ENCODE results near the gene ITPR1.
"Not testable (repeated sequence)": the region's sequence is repeated elsewhere in the genome, so short reads cannot be mapped to it uniquely, and the experiment has no call there.

ITPR1 gene

DNA sequence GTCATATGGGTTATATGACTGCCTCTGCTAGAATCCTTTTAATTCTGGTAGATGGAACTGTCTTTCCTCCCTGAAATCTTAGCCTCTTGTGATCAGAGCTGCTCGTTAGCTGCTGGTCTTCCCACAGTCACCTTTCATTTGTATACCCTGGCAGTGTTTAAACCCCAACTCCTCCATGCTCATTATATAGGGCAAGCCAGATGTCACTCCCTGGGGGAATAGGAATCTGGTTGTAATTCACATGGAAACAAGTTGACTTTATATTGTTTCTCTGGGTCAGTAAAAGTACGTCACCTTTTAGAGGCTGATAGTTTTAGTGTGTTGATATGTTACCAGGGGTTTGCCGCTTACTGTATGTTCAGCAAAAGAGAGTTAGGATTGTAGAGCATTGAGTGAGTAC is 103.5 kb downstream of the ITPR1 start:
- no peak for DNase-seq (ENCODE audit: low read depth)

DNA sequence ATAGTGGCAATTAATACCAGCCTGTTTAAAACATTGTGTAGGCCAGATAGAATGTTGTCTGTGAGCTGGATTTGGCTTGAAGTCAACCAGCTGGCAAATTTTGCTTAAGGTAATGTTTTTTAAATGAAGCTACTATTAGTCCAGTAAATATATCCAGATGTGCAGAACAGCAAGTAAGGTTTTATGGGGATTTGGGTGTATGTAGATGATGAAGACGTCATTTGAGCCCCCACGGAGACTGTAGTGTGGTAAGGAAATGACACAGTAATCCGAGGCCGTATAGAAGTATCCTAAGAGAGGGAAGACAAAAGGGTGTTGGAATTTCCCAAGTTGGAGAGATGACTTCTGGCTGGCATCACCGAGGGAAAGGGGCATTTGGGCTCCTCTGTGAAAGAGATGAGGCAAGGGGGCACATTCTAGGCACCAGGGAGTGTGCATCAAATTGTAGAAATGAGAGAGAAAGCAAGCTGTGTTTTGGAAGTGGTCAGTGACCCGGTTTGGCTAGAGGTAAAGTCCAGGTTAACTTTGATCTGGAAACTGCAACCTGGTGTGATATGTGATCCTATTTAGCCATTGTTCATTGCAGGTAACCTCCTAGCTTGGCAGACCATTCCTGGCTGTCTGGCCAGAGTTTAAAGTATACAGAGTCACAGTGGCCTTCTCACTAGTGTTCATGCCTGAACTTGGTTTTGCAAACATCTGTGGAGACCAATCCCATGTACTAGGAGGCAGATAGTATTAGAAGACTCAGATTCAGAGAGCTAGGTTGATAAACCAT is 104.2 kb downstream of the ITPR1 start:
- peak; percentile 38 for DNase-seq (ENCODE audit: low read depth)

DNA sequence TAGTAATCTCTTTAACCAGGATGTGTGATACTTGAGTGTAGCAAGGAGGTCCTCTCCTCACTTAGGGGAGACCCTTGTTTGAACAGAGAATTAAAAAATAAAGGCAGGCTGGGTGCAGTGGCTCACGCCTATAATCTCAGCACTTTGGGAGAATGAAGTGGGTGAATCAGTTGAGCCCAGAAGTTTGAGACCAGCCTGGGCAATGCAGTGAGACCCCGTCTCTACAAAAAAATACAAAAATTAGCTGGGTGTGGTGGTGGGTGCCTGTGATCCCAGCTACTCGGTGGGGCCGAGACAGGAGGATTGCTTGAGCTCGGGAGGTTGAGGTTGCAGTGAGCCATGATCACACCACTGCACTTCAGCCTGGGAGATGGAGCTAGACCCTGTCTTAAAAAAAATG is 105.1 kb downstream of the ITPR1 start:
- not testable (repeated sequence) for DNase-seq (ENCODE audit: low read depth)

DNA sequence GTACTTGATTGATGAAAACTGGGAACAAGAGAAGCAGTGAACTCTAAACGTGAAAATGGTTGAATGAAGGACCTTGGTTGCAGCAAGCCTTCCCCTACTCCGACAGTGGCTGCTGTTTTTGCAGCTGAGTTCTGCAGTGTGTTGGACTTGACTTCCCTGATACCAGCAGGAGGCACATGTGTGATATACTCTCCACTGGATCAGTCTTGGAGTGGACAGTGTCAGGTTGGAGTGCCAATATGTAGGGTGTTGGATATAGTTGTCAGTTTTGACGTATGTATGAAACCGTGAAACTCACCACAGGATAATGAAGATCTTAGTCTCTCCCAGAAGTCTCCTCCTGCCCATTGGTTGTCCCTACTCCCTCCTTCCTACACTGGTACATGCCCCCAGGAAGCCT is 106.5 kb downstream of the ITPR1 start:
- DNase-seq (ENCODE audit: low read depth) = no peak

DNA sequence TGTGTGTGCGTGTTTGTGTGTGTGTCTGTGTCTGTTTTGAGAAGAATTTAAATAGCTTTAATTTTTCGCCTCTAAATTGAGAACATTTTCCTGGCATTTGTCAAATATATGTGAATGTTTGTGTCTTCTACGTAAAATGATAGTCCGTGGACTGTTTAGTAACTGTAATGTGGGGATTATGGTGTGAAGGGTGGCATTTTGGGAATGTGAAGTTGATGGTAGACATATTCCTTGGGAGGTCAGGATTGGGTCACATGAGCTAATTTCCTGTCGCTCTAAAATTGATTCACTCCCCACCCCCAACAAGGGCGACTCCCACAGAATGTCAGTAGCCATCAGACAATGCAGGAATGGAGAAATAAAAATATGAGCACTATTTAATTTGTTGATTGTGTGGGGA is 107.3 kb downstream of the ITPR1 start:
- no peak for DNase-seq (ENCODE audit: low read depth)

DNA sequence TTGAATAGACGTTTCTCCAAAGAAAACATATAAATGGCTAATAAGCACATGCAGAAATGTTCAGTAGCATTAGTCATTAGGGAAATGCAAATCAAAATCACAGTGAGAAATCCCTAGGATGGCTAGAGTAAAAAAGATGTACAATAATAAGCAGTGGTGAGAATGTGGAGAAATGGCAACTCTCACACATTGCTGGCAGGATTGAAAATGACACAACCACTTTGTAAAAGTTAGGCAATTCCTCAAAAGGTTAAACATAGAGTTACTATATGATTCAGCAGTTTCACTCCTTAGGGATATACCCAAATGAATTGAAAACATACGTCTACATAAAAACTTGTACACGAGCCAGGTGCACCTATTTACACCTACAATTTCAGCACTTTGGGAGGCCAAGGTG is 108.7 kb downstream of the ITPR1 start:
- DNase-seq (ENCODE audit: low read depth) = peak; percentile 47

DNA sequence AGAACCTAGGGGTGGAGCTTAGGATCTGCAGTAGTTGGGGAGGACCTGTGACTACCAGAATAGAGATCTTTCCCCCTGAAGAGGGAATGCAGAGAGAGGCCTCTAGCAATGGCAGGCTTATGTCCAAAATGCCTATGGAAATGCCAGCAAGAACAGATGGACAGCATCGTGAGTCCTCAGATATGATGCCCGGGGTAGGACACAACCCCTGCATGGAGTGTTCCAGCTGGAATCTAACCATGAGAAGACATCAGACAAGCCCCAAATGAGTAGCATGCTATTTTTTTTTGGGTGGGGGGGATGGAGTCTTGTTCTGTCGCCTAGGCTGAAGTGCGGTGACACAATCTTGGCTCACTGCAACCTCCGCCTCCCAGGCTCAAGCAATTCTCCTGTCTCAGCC is 111.5 kb downstream of the ITPR1 start:
- no peak for DNase-seq (ENCODE audit: low read depth)

DNA sequence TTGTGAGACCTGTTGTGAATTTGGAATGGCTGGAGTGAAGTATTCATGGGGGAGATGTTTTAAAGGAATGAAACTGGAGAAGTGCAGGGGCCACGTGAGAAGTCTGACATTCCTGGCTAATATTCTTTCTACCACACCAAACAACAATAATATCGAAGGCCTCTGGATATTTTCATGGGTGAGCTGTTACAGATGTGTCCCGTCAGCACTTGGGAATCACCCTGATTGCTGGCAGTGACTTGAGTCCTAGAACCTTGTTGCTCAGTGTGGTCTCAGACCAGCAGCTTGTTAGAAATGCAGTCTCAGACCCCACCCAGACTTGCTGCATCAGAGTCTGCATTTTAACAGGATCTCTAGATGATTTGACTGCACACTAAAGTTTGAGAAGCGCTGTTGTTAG is 113.8 kb downstream of the ITPR1 start:
- no peak for DNase-seq (ENCODE audit: low read depth)

DNA sequence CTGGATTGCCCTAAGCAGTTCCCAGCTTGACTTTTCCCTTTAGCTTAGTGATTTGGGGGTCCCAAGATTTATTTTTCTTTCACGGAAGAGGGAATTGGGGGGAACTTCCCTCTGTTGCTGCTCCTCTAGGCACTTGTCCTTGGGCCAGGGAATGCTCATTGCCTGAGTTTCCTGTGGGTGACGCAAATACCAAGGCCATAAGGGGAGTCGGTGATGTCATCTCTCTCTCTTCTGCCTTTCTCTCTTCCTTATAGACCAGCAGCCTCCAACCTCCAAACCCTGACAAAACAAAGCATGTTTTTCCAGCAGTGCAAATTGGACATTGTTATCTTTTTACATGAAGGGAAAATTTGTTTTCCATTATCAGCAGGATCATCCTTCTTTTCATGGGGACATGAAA is 120.2 kb downstream of the ITPR1 start:
- no peak for DNase-seq (ENCODE audit: low read depth)

DNA sequence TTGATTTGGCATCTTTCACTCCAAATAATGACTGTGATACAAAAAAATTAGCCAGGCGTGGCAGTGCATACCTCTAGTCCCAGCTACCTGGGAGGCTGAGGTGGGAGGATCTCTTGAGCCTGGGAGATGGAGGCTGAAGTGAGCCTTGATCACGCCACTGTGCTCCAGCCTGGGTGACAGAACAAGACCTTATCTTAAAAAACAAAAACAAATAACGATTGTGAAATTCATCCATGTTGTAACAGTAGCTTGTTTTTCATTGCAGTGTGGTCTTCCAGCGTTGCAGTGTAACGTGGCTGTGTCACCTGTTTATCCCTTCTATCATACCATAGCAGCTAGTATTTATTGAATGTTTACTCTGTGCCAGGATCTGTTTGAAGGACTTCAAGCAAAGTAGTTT is 120.9 kb downstream of the ITPR1 start:
- DNase-seq (ENCODE audit: low read depth) = no peak

DNA sequence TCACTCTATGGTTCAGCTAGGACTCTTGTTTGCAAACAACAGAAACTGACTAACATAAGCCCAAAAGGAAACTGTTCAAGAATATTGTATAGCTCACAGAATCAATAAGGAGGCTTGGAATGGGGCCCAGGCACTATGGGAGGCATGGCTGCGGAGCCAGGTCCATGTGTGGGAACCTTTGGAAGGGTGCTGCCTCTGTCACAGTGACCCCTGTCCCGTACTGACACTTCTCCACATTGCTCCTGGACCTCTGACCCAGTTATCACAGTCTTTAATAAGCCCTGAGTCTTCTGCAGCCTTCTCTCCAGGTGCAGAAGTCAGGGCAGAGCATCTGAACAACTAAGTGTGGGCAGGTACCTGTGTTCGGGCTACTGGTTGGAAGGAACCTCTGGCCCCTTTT is 121.8 kb downstream of the ITPR1 start:
- no peak for DNase-seq (ENCODE audit: low read depth)

DNA sequence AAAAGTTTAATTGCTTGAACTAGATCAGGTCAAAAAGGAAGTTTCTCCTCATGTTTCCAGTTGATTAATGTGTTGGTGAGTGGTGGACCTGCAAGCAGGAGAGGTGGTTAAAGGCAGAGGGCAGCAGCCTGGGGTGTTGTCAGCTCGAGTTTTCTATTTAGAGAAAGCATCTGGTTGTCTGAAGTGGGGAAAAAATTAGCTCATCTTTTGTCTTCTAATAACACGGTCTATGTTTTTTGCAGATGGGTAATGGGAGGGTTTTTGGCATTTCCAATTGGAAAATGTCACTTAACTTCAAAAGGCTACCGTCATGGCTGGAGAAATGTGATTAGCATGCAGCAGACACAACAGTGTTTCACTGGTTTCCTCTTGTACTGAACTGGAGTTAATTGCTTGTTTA is 122.6 kb downstream of the ITPR1 start:
- DNase-seq (ENCODE audit: low read depth) = no peak

DNA sequence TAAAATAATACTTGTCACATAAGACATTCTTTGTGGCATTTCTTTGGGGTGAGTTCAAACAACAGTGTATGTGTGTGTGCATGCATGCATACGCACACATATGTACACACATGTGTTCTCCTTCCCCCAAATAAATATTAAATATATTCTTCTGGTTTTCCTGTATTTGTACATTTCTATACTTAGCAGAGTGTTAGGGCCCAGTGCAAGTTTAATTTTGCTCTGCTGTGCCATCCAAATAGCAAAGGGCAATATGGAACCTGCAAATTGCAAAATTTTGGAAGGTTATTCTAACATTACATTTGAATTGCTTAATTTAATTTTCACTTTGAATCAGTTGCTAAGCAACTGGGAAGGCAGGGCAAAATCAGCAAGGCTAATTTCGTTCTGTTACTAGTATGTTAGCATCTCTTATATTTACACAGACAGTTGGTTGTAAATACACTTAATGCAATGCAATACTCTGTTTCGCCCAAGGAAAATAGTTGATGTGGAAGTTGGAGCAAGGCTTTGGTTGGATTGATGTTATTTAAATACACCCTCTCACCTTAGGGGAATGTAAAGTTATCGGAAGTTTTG is 130.4 kb downstream of the ITPR1 start:
- no peak for DNase-seq (ENCODE audit: low read depth)

DNA sequence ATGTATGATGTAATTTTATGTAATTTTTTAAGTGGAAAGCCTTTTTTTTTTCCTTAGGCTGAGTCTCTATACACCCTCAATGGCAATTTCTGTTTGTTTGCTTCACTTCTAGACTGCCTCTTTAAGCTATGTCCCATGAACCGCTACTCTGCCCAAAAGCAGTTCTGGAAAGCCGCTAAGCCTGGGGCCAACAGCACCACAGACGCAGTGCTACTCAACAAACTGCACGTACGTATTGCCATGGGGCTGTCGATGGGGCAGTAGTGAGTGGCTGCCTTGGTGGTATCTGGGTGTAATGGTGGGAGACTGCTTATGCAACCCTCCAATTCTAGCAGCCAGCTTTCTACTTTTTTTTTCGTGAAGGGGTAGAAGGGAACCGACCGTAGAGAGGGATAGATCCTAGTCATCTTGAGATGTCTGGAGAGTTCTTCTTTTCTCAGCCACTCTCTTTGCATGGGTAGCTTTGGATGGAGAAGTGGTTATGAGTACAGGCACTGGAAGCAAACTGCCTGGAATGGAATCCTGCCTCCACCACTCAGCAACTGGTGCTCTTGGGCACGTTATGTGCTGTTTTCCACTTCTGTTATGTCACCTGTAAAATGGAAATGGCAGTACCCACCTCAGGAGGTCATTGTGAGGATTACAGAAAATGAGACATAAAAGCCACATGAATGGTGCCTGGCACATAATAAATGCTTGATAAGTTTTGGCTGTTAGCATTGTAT is 134.7 kb downstream of the ITPR1 start:
- no peak for DNase-seq (ENCODE audit: low read depth)

DNA sequence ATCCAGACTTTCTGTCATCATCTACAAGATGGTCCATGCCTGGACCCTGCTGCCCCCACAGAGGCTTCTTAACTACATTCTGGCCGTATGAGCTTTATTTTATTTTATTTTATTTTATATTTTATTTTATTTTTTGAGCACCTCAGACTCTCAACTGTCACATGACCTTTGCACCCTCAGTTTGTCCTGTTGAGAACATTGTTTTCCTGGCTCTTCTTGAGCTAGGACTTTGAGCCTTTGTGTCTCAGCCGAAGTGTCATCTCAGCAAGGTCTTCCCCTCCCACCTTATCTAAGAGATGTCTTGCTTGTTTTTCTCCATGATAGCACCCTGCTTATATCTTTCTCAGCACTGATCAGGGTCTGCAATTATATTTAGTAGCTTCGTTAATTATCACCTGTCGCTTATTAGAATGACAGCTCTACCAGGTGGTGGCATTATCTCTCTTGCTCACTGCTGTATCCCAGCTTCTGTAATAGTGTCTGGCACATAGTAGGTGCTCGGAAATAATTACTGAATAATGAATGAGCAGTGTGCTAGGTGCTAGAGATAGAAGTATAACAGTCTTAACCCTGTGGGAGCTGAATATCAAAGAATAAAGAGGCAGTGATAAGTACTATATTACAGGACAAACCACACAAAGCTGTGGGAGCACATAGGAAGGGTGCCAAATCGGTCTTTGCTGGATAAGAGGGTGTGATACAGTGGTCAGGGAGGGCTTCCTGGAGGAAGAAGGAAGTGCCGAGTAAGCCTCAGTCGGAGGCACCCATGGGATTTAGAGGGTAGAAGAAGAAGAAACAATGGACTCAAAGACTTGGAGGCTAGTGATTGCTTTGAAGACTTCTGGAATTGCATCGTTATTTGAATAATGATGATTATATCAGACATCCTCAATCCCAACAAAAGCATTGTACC is 136.2 kb downstream of the ITPR1 start:
- no peak for DNase-seq (ENCODE audit: low read depth)

DNA sequence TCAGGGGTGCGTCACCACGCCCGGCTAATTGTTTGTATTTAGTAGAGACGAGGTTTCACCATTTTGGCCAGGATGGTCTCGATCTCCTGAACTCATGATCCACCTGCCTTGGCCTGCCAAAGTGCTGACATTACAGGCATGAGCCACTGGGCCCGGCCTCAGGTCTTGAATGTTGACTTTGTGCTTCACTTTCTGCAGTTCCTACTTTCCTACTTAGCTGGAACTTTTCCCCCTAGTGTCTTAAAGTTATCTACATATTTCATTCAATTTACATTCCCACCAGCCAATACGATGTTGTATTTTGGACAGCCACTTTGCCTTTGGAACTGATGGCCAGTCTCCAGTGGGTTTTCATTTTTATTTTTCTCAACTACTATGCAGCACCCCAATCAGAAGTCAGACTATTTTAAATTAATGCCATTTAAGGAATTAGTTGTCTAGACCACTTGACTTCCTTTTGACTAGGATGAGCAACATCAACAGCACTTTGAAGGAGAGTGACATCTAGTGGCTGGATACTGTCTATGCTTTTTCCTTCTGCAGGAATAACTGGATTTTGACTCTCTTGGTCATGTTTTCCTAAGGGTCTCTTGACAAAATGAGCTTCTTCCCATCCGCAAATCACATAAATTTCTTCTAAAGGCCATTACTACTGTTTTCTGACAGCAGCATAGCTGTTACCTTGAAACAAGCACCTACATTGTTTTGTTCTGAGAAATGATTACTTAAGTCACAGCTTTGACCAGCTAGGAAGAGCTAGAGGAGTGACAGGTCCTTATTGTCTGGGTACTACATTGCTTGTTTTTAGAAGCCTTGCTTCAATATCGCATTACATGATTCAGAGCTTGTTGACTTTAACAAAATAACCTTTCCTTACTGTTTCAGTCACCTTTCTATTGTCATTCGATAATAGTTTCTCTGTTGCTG is 140.2 kb downstream of the ITPR1 start:
- peak; percentile 55 for DNase-seq (ENCODE audit: low read depth)

DNA sequence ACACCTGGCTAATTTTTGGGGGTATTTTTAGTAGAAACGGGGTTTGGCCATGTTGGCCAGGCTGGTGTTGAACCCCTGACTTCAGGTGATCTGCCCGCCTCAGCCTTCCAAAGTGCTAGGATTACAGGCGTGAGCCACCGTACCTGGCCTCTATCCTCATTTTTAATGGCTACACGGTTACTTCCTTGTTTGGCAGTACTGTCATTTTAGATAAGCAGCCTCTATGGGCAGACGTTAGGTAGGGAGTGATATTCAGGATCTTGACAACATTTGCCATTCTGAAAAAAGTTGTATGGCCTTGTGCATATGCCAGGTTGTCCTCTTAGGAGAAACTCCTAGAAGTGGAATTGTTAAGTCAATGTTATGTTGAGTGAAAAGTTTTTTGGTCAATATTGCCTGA is 141.7 kb downstream of the ITPR1 start:
- DNase-seq (ENCODE audit: low read depth) = no peak

DNA sequence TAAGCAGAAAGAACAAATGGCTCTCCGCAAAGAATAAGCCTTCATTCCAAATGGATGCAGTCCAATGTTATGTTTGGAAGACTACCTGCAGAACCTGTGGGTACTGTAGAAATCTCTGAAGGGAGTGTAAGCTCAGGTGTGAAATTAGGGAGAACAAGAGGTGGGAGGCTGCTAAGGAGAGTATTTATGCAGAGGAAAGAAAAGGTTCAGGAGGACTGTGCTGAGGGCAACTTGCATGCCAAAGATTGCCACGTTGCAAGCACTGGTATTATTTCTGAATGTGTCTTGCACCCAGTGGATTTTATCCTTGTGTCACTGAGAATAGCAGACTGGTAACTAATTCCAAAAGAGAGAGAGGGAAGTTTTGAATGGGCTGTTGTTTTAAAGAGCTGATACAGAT is 144.1 kb downstream of the ITPR1 start:
- no peak for DNase-seq (ENCODE audit: low read depth)

DNA sequence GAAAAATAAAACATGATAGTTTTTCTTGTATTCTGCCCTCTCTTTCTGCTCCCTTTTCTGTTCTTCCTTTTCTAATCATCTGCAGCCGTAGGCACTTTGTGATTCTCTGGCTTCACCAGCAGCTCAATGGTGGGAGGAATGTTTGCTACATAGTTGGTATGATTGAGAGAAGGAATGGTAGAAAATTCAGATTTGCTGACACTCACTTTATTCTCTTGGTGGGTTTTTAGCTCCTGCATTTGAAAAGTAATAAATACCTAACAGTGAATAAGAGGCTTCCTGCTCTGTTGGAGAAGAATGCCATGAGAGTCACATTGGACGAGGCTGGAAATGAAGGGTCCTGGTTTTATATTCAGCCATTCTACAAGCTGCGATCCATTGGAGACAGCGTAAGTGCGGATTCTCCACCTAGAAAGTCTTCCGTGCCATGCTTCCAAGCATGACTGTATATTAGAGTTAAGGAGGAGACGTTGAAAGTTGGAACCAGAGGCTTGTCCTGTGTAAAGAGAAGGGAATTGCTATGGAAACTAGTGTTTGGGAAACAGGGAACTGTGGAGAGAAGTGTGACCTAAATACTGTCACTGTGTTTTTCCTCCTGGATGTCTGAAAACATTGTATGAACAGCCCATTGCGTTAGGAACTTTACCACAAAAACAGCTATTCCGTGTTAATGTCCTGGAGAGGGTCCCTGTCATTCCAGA is 148.9 kb downstream of the ITPR1 start:
- no peak for DNase-seq (ENCODE audit: low read depth)

DNA sequence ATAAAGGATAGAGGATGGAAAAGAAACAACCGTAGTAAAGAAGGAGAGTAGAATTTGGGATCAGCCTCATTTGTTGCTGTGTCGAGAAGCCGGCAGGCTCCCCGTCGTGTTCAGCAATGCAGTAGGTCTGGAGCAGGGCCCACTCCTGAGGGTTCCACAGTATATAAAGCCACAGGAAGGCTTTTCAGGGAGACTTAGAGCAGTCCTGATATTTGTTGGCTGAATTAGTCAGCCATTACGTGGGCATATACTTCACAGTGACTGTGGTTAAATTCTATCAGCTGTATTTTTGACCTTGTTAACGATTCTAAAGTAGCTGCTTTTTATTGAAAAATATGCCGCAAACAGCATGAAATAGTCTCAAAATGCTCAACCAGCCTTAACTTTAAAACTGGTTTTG is 149.5 kb downstream of the ITPR1 start:
- no peak for DNase-seq (ENCODE audit: low read depth)

Data from fibroblast of gingiva (primary cell).